Measurements from ENCODE around the gene EFS.
A peak's percentile ranks its signal among the peaks of the same experiment; 100 is the strongest.

Gene EFS

GRCh38 chr14:23324993-23325392, 40.0 kb downstream of the EFS start:
- DNase-seq = no peak

GRCh38 chr14:23324455-23324846, 40.5 kb downstream of the EFS start:
- no peak for DNase-seq

- no peak for DNase-seq
Observed at GRCh38 chr14:23323838-23324454, 41.0 kb downstream of the EFS start.

- DNase-seq = no peak
Observed at GRCh38 chr14:23322568-23323517, 42.1 kb downstream of the EFS start.

GRCh38 chr14:23321572-23322547, 43.1 kb downstream of the EFS start:
- no peak for DNase-seq

- DNase-seq = peak; percentile 100
Observed at GRCh38 chr14:23320584-23321571, 44.1 kb downstream of the EFS start, which contains the start of gene PABPN1. TSS of gene PABPN1 (plus strand) at chr14:23321457. CDS start at chr14:23321470, 13 bp downstream.

- no peak for DNase-seq
Observed at GRCh38 chr14:23319746-23320583, 45.0 kb downstream of the EFS start.

GRCh38 chr14:23316300-23316699, 48.7 kb downstream of the EFS start:
- DNase-seq = no peak

- no peak for DNase-seq
Observed at GRCh38 chr14:23310546-23310945, 54.4 kb downstream of the EFS start.

GRCh38 chr14:23308721-23309445, 56.1 kb downstream of the EFS start:
- DNase-seq = no peak

GRCh38 chr14:23307687-23308644, 57.0 kb downstream of the EFS start:
- DNase-seq = no peak

GRCh38 chr14:23307146-23307530, 57.8 kb downstream of the EFS start:
- DNase-seq = no peak

GRCh38 chr14:23306412-23307145, 58.4 kb downstream of the EFS start, which contains the start of gene BCL2L2:
TSS of gene BCL2L2 (plus strand) at chr14:23306833. CDS start at chr14:23307768, 935 bp downstream.
- peak; percentile 59 for DNase-seq

All from NCI-H524 treated with DMSO at 0.1 percent for 48 hours (cell line).